ENCODE data around the gene MED16.

GRCh38 chr19:929203-929890, 36.4 kb upstream of the MED16 start:
- TF ChIP-seq, protein P1, sequence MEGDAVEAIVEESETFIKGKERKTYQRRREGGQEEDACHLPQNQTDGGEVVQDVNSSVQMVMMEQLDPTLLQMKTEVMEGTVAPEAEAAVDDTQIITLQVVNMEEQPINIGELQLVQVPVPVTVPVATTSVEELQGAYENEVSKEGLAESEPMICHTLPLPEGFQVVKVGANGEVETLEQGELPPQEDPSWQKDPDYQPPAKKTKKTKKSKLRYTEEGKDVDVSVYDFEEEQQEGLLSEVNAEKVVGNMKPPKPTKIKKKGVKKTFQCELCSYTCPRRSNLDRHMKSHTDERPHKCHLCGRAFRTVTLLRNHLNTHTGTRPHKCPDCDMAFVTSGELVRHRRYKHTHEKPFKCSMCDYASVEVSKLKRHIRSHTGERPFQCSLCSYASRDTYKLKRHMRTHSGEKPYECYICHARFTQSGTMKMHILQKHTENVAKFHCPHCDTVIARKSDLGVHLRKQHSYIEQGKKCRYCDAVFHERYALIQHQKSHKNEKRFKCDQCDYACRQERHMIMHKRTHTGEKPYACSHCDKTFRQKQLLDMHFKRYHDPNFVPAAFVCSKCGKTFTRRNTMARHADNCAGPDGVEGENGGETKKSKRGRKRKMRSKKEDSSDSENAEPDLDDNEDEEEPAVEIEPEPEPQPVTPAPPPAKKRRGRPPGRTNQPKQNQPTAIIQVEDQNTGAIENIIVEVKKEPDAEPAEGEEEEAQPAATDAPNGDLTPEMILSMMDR (conservative IDR thresholded peaks at IDR 0.05; ENCODE audit: low read length), result no peak
- TF ChIP-seq EZH2phosphoT487 (IDR thresholded peaks at IDR 0.05; ENCODE audit: borderline replicate concordance, low read depth, low read length), result no peak
